NCI-H1092 (cell line): ENCODE measurements around the gene ZNF451.

Experiments used
- DNase-seq: peaks from one replicate; lab custom pipeline; 2025; lab: John Stamatoyannopoulos, UW

The ZNF451 gene

DNA sequence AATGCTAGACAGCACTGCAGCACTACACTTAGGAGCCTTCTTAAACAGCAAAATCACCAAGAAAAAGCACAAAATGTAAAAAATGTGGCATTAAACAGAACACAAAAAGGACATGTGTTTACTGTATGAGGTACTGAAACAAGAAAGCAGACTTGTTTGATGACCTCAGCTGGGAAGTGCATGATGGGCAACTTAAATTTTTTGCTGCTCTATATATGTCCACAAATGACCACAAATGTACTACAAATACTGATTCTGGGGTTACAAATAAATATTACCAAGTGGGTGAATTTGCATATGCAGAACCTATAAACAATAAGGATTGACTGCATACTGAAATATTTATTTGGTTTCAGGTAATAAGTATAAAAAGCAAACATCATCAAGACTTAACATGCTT is 119.0 kb downstream of the ZNF451 start:
- DNase-seq: no peak

DNA sequence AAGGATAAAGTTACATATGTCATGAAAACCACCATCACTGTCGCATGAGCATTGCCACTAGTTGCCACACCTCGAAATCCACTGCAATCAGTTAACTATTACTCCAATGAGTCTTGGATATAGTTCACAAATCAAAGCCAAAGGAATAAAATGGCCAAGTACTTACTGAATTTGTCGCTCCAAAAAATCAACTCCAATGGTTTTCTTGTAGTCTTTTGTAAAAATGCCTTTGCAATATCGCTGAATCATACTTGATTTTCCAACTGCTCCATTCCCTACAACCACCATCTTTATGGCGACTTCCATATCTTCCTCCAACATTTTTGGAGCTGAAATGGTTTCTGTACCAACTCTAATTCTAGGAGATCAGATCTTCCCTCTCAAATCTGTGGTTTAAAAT is 120.1 kb downstream of the ZNF451 start:
- DNase-seq: no peak

DNA sequence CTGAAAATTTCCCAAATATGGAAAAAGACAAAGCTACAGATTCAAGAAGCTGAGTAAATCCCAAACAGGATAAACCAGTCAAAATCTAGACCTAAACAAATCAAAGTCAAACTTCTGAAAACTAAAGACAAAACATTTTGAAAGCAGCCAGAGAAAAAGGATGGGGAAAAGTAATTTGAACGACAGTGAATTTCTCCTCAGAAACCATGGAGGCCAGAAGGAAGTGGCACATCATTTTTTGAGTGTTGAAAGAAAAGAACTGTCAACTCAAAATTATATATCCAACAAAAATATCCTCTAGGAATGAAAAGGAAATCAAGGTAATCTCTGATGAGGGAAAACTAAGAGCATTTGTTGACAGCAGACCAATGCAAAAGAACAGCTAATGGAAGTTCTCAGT is 125.3 kb downstream of the ZNF451 start:
- DNase-seq: no peak

GRCh38 chr6:57216235-57217101 is 126.5 kb downstream of the ZNF451 start:
- no peak for DNase-seq

DNA sequence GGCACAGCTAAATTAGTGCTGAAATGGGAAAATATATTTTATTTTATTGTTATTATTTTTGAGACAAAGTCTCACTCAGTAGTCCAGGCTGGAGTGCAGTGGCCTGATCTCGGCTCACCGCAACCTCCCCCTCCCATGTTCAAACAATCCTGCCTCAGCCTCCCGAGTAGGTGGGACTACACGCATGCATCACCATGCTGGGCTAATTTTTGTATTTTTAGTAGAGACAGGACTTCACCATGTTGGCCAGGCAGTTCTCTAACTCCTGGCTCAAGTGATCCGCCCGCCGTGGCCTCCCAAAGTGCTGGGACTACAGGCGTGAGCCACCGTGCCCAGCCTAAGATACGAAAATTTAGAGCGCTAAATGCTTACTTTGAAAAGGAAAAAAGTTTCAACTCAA is 127.3 kb downstream of the ZNF451 start:
- DNase-seq: no peak
